Thyroid gland (tissue), 4 donors: ENCODE data around the gene ADAM12. TPM values are rescaled to one million over a fixed set of nuclear protein-coding genes. Genes with fewer than 3 reads are reported as not detected.

Source experiments
- DNase-seq, 2 donors: peaks; one replicate each; pipeline ENCODE4 v3.0.0-alpha.2; 2019
- H3K27ac ChIP-seq, 3 donors: fragments of 200-600 bp; sonication (generic); 1 replicate in 2 of 3; 2 replicates in 1 of 3; pipeline ENCODE4 v1.5.1; 2016 to 2019; ENCODE audit warnings: mild to moderate bottlenecking in 1 of 3, moderate library complexity in 1 of 3
- H3K27me3 ChIP-seq: fragments of 200-600 bp; sonication (generic); one replicate; pipeline ENCODE4 v1.5.1; 2019
- H3K36me3 ChIP-seq, 2 donors: fragments of 200-600 bp; sonication (generic); one replicate each; pipeline ENCODE4 v1.5.1; 2016 to 2019
- H3K4me1 ChIP-seq, 2 donors: fragments of 200-600 bp; sonication (generic); one replicate each; pipeline ENCODE4 v1.5.1; 2017 to 2019
- H3K4me3 ChIP-seq, 3 donors: fragments of 200-600 bp; sonication (generic); replicated peaks in 1 of 3; 1 replicate in 2 of 3; 2 replicates in 1 of 3; pipeline ENCODE4 v1.5.1; 2016; ENCODE audit warnings: mild to moderate bottlenecking in 1 of 3
- H3K9me3 ChIP-seq: fragments of 200-600 bp; sonication (generic); one replicate; pipeline ENCODE4 v1.5.1; 2017
- POLR2A ChIP-seq, 2 donors: fragments of 450-650 bp; IDR thresholded peaks; one replicate each; pipeline ENCODE4 v1.6.1; 2017; ENCODE audit warnings: antibody characterized with exemption in 2 of 2, mild to moderate bottlenecking in 2 of 2, moderate library complexity in 1 of 2
- WGBS, 2 donors: methylation state at CpG; one replicate each; pipeline ENCODE4 v1.1.5; 2017; 5-methylcytosine and 5-hydroxymethylcytosine counted together
- intact Hi-C: fragments of 100-400 bp; cut with DNase I; formaldehyde crosslinking; loops from one replicate; pipeline ENCODE4 v1.15.1; 2023
- total RNA-seq, 4 donors: library from RNA; depleted of rRNA; stranded (reverse); fragments of >200 nt; gene quantifications; one replicate each; pipeline ENCODE4 v1.2.3, GENCODE V29; 2016
- TF ChIP-seq, protein P1 (sequence below), 6 experiments: fragments of 200-600 bp in 3 of 6; fragments of 450-650 bp in 3 of 6; sonication (generic) in 3 of 6; IDR thresholded peaks; one replicate each; pipeline ENCODE4 v1.5.1; 2016 to 2019; ENCODE audit warnings: antibody characterized with exemption in 6 of 6, mild to moderate bottlenecking in 2 of 6, inconsistent platforms in 1 of 6, moderate library complexity in 1 of 6

ADAM12 gene
- total RNA-seq, 4 donors from 2014 or later = 0.20 to 0.94 (median 0.63) TPM

DNA sequence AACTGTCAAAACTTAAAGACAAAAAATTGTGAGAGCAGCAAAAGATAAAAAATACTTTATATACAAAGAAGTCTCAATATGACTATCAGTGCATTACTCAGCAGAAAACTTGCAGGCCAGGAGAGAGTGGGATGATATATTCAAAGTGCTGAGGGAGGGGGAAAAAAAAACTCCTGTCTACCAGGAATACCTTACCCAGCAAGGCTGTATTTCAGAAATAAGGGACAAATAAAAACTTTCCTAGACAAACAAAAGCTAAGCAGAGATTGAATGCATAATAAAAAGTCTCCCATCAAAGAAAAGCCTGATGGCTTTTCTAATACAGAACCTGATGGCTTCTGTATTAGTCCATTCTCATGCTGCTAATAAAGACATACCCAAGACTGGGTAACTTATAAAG, 31.1 kb downstream of the ADAM12 start:
- H3K4me1 ChIP-seq = no peaks in the 10 kb centered on the region
- no peaks in the 10 kb centered on the region for H3K27me3 ChIP-seq
- H3K36me3 ChIP-seq = no peaks in the 10 kb centered on the region
- H3K4me3 ChIP-seq = no peak overlapping the region
- H3K9me3 ChIP-seq = no peaks in the 10 kb centered on the region
- intact Hi-C loops = no loop called here
- no peak for DNase-seq
- no peak overlapping the region for H3K27ac ChIP-seq
- no peak for TF ChIP-seq POLR2A (IDR thresholded peaks at IDR 0.05)
- TF ChIP-seq, protein P1, sequence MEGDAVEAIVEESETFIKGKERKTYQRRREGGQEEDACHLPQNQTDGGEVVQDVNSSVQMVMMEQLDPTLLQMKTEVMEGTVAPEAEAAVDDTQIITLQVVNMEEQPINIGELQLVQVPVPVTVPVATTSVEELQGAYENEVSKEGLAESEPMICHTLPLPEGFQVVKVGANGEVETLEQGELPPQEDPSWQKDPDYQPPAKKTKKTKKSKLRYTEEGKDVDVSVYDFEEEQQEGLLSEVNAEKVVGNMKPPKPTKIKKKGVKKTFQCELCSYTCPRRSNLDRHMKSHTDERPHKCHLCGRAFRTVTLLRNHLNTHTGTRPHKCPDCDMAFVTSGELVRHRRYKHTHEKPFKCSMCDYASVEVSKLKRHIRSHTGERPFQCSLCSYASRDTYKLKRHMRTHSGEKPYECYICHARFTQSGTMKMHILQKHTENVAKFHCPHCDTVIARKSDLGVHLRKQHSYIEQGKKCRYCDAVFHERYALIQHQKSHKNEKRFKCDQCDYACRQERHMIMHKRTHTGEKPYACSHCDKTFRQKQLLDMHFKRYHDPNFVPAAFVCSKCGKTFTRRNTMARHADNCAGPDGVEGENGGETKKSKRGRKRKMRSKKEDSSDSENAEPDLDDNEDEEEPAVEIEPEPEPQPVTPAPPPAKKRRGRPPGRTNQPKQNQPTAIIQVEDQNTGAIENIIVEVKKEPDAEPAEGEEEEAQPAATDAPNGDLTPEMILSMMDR (IDR thresholded peaks at IDR 0.05) = no peak

DNA sequence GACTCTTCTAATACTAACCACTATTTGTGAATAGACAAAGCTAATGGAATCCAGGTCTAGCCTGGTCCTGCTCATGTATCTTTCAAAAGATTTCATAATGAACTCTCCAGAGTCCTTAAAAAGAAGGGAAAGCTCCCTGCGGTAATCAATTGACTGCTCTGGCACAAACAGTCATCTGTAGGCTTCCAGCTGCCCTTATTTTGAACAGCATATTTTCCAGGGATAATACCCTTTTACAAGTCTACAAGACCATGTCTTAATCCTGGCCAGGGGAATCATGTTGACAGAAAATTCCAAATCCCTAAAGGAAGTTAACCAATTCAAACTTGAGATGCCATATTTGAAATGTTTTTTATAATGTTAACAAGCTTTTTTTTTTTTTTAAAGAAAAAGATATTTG, 34.6 kb downstream of the ADAM12 start:
- no peak for DNase-seq
- Histone ChIP-seq H3K27ac (no peak overlapping the region), H3K36me3 (no peaks in the 10 kb centered on the region), H3K27me3 (no peaks in the 10 kb centered on the region), H3K9me3 (no peaks in the 10 kb centered on the region), H3K4me1 (peaks cover 0 to 14% of the 10 kb centered on the region in 2 donors), H3K4me3 (no peak overlapping the region)
- 88 to 97% methylated on average over 1 of the region's 1 CpG for WGBS, 2 donors
- TF ChIP-seq, protein P1 (IDR thresholded peaks at IDR 0.05) = no peak
- TF ChIP-seq POLR2A (IDR thresholded peaks at IDR 0.05) = no peak
- intact Hi-C loops = no loop called here

GRCh38 chr10:126352453-126352852, 35.8 kb downstream of the ADAM12 start:
- intact Hi-C loops = no loop called here
- no peak for DNase-seq
- Histone ChIP-seq H3K9me3 (no peaks in the 10 kb centered on the region), H3K27me3 (no peaks in the 10 kb centered on the region), H3K36me3 (no peaks in the 10 kb centered on the region), H3K4me1 (peaks cover 0 to 14% of the 10 kb centered on the region in 2 donors), H3K27ac (no peak overlapping the region), H3K4me3 (no peak overlapping the region)
- TF ChIP-seq, protein P1 (IDR thresholded peaks at IDR 0.05) = no peak
- TF ChIP-seq POLR2A (IDR thresholded peaks at IDR 0.05) = no peak
- WGBS, 2 donors = 76 to 89% methylated on average over 4 of the region's 4 CpGs

DNA sequence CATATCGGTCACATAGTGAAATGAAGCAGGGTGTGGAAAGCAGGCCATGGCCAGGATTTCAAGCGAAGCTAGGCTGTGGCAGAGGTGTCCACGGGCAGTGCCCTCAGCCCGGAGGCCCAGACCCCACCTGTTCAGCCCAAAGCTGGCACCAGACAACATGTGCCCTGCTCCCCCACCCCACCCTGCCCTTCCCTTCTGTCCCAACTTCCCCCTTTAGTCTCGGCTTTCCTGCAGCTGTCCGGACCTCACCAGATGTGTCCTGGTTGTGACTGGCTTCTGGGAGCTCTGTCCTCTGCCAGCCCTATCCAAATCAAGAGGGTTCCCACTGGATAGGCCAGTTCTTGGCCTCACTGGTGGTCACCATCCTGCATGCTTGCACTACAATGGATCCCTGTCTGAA, 37.3 kb downstream of the ADAM12 start:
- no peaks in the 10 kb centered on the region for H3K9me3 ChIP-seq
- intact Hi-C loops = no loop called here
- no peaks in the 10 kb centered on the region for H3K27me3 ChIP-seq
- peaks cover 0 to 14% of the 10 kb centered on the region in 2 donors for H3K4me1 ChIP-seq
- no peak overlapping the region for H3K27ac ChIP-seq
- WGBS, 2 donors = 74 to 89% methylated on average over 5 to 6 of the region's 6 CpGs
- H3K4me3 ChIP-seq = no peak overlapping the region
- TF ChIP-seq, protein P1 (IDR thresholded peaks at IDR 0.05) = no peak
- TF ChIP-seq POLR2A (IDR thresholded peaks at IDR 0.05) = no peak
- no peak for DNase-seq
- no peaks in the 10 kb centered on the region for H3K36me3 ChIP-seq

DNA sequence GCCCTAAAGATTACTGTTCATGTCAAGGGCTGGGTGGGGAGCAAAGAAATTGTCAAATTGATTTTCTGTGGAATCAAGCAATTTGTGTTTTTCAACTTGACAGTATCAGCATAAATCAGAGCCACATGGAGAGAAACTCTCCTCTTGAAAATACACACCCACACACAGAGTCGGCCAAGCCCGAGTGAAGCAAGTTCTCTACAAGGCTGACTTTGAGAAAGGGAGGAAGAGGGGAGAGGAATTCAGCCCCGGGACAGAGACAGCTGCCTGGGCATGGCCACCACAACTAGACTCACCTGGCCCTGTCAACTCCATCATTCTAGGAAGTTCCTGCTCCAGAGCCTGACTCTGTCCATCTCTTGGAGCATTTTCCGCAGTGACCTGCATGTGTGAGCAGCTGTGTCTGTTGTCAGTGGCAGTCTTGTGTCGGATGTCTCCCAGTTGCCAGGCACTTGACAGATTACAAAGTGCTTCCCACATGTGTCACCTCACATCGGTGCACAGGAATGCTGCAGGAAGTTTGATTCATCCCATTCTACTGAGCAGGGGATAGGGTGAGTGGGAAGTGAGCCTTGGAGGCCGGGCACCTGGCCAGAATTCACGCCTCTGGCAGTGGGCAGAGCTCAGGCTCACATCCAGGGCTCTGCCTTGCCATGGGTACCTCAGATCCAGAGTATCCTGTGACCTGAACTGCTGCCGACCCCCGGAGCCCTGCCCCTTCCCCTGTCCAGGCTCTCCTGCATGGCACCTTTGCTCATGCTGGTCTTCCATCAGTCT, 37.9 kb downstream of the ADAM12 start:
- TF ChIP-seq POLR2A (IDR thresholded peaks at IDR 0.05) = no peak
- TF ChIP-seq, protein P1 (IDR thresholded peaks at IDR 0.05) = no peak
- H3K9me3 ChIP-seq = no peaks in the 10 kb centered on the region
- peak; percentile 68 to 72 for DNase-seq
- 26 to 28% methylated on average over 6 of the region's 10 CpGs for WGBS, 2 donors
- H3K36me3 ChIP-seq = no peaks in the 10 kb centered on the region
- no peak overlapping the region for H3K27ac ChIP-seq
- no peaks in the 10 kb centered on the region for H3K27me3 ChIP-seq
- peaks cover 0 to 14% of the 10 kb centered on the region in 2 donors for H3K4me1 ChIP-seq
- intact Hi-C loops = no loop called here
- H3K4me3 ChIP-seq = no peak overlapping the region
